Measurements from ENCODE around the gene NTPCR.

Gene NTPCR

DNA sequence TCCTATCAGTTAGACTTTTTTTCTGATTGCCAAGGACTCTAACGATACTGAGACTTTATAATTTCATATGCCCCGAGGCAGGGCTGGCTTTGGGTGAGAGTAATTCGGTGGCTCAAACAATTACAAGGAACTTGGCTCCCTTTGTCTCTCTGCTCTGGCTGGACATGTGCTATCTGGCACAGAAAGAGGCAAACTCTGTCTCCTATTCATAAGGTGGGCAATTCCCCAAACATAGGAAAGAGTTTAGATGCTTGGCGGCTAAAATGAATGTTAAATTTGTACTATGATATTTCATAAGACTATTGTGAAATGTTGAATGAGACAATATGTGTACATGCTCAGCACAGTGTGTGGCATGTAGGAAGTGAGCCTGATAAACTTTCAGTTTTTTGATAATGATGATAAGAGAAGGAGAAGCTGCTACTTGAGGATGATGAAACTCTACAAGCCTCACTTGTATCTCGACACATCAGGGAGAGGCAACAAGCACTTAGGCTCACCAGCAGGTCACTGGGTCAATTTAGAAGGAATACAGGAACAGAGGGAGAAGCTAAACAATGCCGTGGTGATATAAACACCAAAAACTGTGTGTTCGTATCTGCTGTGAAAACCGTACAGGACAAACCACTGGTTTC lies 12.6 kb upstream of the NTPCR start:
- Histone ChIP-seq H3K4me2 (no peak overlapping the region), H2AFZ (ENCODE audit: low read depth) (no peak overlapping the region), H3K36me3 (ENCODE audit: insufficient read depth) (no peaks in the 10 kb centered on the region), H3K4me3 (IDR thresholded peaks at IDR 0.05; ENCODE audit: insufficient read depth, low read depth, low read length) (no peak overlapping the region), H3K27ac (no peak overlapping the region), H3K79me2 (ENCODE audit: insufficient read depth, low read depth) (no peaks in the 10 kb centered on the region), H3K9ac (no peak overlapping the region), H4K20me1 (ENCODE audit: insufficient read depth) (no peaks in the 10 kb centered on the region), H3K4me1 (ENCODE audit: low read depth, poor library complexity, severe bottlenecking) (no peaks in the 10 kb centered on the region), H3K27me3 (ENCODE audit: insufficient read depth, low read depth) (no peaks in the 10 kb centered on the region)
- TF ChIP-seq, protein P1, sequence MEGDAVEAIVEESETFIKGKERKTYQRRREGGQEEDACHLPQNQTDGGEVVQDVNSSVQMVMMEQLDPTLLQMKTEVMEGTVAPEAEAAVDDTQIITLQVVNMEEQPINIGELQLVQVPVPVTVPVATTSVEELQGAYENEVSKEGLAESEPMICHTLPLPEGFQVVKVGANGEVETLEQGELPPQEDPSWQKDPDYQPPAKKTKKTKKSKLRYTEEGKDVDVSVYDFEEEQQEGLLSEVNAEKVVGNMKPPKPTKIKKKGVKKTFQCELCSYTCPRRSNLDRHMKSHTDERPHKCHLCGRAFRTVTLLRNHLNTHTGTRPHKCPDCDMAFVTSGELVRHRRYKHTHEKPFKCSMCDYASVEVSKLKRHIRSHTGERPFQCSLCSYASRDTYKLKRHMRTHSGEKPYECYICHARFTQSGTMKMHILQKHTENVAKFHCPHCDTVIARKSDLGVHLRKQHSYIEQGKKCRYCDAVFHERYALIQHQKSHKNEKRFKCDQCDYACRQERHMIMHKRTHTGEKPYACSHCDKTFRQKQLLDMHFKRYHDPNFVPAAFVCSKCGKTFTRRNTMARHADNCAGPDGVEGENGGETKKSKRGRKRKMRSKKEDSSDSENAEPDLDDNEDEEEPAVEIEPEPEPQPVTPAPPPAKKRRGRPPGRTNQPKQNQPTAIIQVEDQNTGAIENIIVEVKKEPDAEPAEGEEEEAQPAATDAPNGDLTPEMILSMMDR (conservative IDR thresholded peaks at IDR 0.05; ENCODE audit: low read depth, low read length): no peak

GRCh38 chr1:232938926-232939325 lies 11.5 kb upstream of the NTPCR start:
- Histone ChIP-seq H3K79me2 (ENCODE audit: insufficient read depth, low read depth) (no peaks in the 10 kb centered on the region), H3K36me3 (ENCODE audit: insufficient read depth) (no peaks in the 10 kb centered on the region), H4K20me1 (ENCODE audit: insufficient read depth) (no peaks in the 10 kb centered on the region), H3K4me3 (IDR thresholded peaks at IDR 0.05; ENCODE audit: insufficient read depth, low read depth, low read length) (no peak overlapping the region), H3K4me1 (ENCODE audit: low read depth, poor library complexity, severe bottlenecking) (peaks cover 4% of the 10 kb centered on the region), H2AFZ (ENCODE audit: low read depth) (no peak overlapping the region), H3K4me2 (no peak overlapping the region), H3K27me3 (ENCODE audit: insufficient read depth, low read depth) (no peaks in the 10 kb centered on the region), H3K27ac (no peak overlapping the region), H3K9ac (no peak overlapping the region)
- TF ChIP-seq, protein P1 (conservative IDR thresholded peaks at IDR 0.05; ENCODE audit: low read depth, low read length): no peak

DNA sequence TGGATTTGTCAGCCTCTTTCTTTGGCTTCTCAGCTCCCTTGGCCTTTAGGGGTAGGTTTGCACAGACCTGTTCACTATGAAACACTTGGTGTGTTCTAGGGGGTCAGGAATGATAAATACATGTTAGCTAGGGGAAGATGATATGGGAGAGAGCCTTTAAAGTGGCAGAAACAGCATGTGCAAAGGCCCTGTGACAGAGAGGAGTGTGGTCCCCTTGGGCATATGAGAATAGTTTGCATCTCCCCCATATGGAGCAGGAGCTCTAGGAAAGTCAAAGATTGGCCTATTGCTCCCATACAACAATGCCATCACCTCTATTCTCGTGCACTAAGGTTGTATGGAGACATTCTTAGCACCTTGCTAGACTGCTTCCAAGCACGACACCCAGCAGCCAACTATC lies 10.7 kb upstream of the NTPCR start:
- Histone ChIP-seq H3K4me3 (IDR thresholded peaks at IDR 0.05; ENCODE audit: insufficient read depth, low read depth, low read length) (no peak overlapping the region), H3K36me3 (ENCODE audit: insufficient read depth) (no peaks in the 10 kb centered on the region), H3K27ac (no peak overlapping the region), H3K79me2 (ENCODE audit: insufficient read depth, low read depth) (no peaks in the 10 kb centered on the region), H3K27me3 (ENCODE audit: insufficient read depth, low read depth) (no peaks in the 10 kb centered on the region), H3K4me2 (no peak overlapping the region), H3K4me1 (ENCODE audit: low read depth, poor library complexity, severe bottlenecking) (peaks cover 8% of the 10 kb centered on the region), H3K9ac (no peak overlapping the region), H2AFZ (ENCODE audit: low read depth) (no peak overlapping the region), H4K20me1 (ENCODE audit: insufficient read depth) (no peaks in the 10 kb centered on the region)
- TF ChIP-seq, protein P1 (conservative IDR thresholded peaks at IDR 0.05; ENCODE audit: low read depth, low read length): no peak

DNA sequence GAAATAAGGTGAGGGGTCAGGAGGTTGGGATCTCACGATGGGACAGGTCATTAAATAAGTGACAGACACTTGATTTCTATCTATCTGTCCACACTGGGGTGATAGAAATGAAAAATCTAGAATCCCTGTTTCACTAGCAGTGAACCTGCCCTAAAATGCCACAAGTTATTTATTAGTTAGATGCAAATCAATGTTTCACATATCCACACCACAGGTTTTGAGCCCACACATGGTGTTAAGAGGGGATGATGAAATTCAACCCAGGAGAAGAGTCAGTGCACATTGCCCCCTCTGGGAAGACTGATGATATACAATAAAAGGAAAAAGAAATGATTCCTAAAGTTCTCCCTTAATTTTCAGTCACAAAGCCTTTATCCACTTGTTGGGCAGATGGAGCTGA lies 10.1 kb upstream of the NTPCR start:
- peaks cover 8% of the 10 kb centered on the region for H3K4me1 ChIP-seq (ENCODE audit: low read depth, poor library complexity, severe bottlenecking)
- H2AFZ ChIP-seq (ENCODE audit: low read depth): no peak overlapping the region
- no peaks in the 10 kb centered on the region for H3K27me3 ChIP-seq (ENCODE audit: insufficient read depth, low read depth)
- no peaks in the 10 kb centered on the region for H3K36me3 ChIP-seq (ENCODE audit: insufficient read depth)
- no peak overlapping the region for H3K4me2 ChIP-seq
- no peak overlapping the region for H3K4me3 ChIP-seq (IDR thresholded peaks at IDR 0.05; ENCODE audit: insufficient read depth, low read depth, low read length)
- H3K9ac ChIP-seq: no peak overlapping the region
- H4K20me1 ChIP-seq (ENCODE audit: insufficient read depth): no peaks in the 10 kb centered on the region
- TF ChIP-seq, protein P1 (conservative IDR thresholded peaks at IDR 0.05; ENCODE audit: low read depth, low read length): no peak
- H3K27ac ChIP-seq: no peak overlapping the region
- no peaks in the 10 kb centered on the region for H3K79me2 ChIP-seq (ENCODE audit: insufficient read depth, low read depth)

Measured in KMS-11 (cell line).